GM18498 (cell line): Measurements from ENCODE around the gene HOXA4.

Source experiments
- ATAC-seq: cut with Tn5 transposase; IDR thresholded peaks from one replicate; pipeline ENCODE4 v1.9.1; 2021; ENCODE audit warnings: mild to moderate bottlenecking, moderate library complexity; ENCODE audit not compliant: unreplicated experiment

The HOXA4 gene

DNA sequence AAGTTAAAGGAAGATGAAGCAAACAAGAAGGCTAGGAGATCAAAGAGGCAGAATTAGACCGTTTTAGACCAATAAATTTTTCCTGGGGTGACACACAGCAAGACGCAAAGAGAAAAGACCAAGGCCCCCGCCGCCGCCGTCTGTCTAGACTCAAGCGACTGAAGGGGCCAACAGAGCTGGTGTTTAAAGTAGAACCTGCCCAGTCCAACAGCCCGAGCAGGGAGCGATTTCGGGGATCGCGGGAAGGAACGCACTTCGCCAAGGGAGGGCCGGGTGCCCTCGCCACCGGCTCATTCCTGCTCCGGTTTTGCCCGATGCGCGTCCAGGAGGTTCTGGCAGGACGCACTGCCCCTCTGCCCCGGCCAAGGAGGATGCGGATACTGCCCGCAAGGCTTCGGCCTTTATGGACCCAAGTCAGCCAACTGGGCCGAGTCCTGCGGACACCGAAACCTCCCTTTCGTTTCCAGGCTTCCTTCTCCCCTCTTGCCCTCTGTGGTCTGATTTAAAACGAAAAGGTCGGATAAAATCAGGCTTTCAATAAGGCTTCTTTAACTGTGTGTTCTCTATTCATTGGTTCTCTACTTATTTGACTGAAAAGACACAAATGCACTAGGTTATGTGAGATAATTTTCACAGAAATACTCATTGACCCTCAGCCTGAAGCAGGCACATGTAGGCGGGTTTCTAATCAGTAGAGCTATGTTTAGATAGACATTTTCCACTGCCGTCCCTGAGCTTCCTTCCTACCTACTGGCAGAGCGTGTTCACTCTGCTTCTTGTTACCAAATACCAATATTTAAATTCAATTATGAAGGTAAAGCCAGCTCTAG is 28.1 kb upstream of the HOXA4 start:
- ATAC-seq: no peak

DNA sequence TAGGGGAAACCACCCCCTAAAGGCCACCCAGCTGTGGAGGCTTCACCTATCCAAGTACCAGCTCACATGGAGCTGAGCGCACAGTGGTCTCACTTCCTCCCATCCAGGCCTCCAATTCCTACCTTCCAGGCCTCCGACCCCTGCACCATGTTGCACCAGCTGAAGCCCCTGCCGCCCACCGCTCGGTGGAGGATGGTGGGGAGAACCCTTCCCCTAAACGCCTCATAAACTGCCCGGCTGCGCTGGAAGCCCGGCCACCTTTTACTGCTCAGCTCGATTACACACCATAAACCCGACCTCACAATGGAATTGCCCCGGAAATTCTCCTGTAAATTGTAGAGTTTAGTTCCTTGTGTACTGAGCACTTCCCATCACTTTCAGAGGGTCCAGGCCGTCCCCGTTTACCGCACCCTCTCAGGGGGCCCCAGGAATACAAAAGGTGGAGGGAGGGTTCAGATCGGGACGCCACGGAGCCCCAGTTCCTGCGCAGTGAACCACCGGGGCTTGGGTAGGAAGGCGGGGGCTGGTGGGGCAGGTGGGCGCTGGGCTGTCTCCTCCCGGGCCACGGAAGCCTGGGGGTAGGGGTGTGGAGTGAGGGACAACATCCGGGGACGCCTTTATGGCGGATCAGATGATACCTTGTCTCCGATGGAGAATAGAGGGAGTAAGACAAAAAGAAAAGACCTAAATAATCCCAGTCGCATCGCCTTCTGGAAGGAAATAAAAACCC is 27.3 kb upstream of the HOXA4 start:
- no peak for ATAC-seq

GRCh38 chr7:27156916-27157701 is 26.6 kb upstream of the HOXA4 start:
- ATAC-seq: no peak

- no peak for ATAC-seq
These were observed 25.9 kb upstream of the HOXA4 start, which contains the start of gene HOXA7 for GRCh38 chr7:27156508-27156898. Gene HOXA7 (minus strand): TSS chr7:27156675. CDS start chr7:27156545, 130 bp downstream.

- ATAC-seq: no peak
These were observed 25.4 kb upstream of the HOXA4 start for GRCh38 chr7:27155816-27156507.

DNA sequence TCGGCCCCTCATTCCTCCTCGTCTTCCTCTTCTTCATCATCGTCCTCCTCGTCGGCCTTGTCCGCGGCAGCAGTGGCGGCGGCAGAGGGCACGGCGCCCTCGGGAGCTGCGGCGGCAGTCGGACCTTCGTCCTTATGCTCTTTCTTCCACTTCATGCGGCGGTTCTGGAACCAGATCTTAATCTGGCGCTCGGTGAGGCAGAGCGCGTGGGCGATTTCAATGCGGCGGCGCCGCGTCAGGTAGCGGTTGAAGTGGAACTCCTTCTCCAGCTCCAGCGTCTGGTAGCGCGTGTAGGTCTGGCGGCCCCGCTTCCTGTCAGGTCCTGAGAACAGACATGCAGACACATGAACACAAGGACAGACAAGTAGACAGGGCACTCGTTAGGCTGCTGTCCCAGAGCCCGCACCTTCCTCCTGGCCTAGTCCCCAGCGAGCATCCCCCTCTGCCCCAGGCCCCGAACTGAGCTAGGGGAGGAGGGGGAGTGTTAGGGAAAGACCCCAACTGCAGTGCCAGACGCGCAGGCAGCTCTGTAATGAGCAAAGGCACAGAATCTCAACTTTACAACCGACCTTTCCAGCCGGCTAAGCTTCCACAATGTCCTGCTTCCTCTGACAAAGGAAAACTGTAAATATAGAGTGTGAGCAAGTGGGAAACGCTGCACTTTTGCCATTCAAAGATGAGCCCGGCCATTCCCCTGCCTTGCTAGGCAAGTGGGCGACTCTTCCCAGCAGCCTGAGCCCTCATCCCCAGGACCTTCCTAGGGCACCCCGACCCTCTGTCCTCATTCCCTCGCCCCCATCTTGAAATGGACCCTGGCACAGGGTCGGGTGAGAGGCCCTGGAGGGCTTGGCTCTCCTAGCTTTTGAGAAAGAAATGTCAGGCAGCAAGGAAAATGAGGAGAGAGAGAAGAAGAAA is 24.6 kb upstream of the HOXA4 start:
- ATAC-seq: no peak

GRCh38 chr7:27154369-27154768 is 23.8 kb upstream of the HOXA4 start:
- no peak for ATAC-seq

DNA sequence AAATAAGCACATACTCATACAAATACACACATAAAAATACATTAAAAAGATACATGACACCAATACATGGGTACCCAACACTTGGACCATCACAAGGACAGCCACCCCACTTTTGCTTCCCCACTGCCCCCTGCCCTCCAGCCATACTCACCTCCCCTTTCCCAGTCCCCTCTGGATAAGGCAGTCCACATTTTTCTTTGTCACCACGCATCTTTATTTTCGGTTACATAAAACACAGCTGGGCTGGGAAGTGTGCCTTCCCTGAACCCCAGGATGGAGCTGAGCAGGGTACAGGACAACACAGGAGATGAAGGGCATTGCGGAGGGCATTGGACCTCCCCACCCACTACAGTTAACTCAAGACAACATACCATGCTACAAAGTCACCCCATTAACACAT is 23.0 kb upstream of the HOXA4 start:
- ATAC-seq: no peak

DNA sequence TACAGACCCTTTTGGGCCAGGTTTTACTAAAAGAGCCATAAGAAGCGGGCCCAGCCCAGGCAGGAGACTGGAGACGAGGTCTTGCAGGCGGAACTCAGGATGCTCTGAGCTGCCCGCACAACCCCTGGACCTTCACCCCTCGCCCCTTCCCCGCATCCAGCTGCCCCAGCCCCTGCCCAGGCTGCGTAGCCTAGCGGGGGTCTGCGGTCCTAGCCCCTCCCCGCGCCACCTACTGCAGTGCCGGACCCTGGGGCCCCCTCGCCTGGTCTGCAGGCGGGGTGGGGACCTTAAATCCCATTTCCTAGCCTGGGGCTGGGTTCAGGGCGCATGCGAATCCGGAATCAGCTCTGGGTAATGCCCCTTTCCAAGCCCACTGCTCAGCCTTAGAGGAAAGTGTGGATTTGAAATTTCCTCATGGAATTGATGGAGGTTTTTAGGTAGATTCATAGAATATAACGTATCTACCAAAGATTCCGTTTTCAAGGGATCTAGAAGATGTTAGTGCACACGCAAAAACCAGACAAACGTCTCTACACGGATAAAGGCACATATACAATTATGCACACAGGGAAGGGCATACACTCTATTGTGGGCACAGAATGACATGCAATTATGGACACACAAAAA is 22.4 kb upstream of the HOXA4 start:
- ATAC-seq: no peak

DNA sequence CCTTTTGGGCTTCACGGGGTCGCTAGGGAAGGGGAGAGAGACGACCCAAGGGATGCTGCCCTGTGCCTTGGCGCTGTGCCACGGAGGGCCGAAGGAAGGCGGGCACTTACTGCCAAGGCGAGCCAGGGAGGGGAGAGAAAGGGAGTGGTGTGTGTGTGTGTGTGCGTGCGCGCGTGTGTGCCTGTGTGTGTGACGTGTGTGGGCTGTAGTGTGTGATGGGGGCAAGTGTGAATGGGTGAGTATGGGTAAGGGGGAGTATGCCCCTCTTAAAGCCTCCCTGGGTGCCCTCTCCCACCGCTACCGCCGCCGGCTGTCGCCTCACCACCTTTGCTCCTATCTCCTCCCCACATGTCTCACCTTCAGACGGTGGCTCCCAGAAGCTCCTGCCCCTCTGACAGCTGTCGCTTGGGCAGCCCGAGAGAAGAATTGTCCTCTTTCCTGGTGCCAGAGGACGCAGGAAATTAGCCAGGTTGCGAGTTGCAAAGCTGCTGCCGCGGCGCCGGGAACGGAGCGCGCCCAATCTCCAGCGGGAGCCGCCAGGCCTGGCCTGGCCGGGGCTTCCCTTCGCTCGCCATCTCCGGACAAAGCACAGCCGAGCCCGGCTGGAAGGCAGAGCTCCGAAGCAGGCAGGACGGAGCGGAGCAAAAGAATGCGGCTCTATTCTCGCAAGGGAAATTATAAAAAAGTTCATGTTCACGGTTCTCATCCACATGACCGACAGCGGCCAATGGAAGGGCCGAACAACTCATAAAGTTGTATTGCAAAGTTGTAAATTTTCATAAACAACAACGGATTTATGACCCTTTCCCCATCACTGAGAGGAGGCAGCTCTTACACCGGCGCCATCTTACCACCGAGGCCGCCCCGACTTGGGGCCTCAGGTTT is 21.6 kb upstream of the HOXA4 start, which contains the start of gene HOXA3:
Gene HOXA3 (minus strand): TSS at position 653 of the 885 bp plus-strand sequence. CDS start 41,943 bp downstream, outside the sequence.
- ATAC-seq: no peak

GRCh38 chr7:27151341-27151930 is 20.9 kb upstream of the HOXA4 start:
- ATAC-seq: no peak

GRCh38 chr7:27150568-27151340 is 20.2 kb upstream of the HOXA4 start:
- peak; percentile 90 for ATAC-seq

DNA sequence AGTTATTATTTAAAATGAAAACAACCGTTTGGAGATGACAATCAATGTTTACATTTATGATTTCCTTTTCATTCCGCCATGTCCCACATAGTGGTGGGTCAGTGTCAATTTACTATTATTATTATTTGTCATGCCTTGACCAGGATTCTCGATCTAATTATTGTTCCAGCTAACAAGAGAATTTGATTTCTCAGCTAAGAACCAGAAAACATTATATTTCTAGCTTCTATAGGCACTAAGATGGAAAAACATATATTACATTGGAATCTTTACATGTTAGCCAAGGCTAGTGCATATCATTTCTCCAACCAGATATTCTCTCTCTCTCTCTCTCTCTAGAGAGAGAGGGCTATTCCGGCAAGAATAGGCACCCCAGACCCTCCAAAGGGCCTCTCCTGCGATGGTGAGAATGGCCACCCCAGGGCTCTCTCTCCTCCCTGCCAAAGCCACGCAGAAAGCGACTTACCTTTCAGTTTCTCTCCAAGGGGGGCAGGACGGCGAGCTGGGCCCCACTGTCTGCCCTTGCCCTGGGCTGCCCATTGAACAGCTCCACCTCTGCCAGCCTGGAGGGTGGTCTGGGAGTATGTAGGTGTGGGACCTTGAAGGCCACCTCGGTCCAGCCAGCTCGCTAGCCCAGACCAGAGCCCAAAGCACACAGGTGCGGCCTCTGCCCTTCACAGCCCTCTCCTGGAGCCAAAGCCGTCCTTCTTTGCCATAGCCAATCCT is 19.4 kb upstream of the HOXA4 start:
- ATAC-seq: no peak

DNA sequence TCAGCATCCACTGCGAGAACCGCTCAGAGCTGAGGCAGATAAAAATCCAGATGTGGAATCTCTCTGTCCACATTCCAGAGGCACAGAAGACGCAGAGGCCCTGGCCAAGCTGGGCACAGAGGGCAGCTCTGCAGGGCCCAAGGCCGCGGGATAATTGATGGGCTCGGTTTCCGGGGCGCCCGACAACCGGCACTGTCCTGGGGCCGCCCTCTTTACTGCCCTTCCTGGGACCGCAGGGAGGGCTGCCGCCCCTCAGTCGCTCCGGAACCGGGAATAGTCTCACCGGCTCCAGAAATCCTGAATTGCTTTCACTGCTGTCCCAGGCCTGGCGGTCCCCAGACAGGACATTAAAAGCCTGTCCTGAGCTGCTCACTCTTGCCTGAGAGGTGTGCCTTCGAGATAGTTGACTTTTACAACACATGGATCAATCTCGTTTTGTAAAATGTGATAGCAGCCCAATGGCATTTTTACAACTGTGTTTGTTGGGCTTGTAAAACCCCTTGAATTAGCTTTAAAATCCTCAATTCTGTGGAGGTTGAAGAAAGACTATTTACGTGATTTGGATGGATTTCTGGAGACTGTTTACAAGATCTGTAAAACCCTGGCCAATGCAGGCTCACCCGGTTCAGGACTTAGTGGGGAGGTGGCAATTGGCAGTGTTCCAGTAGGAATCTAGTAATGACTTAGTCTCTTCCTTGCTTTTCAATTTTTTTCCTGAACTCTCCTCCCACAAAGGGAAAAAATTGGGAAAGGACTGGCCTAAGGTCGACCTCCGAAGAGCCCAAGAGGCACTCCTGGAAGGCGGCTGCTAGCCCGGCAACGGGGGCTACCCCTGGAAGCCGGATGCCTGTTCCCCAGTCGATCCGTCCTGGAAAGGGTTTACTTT is 18.4 kb upstream of the HOXA4 start:
- no peak for ATAC-seq

GRCh38 chr7:27148031-27148755 is 17.6 kb upstream of the HOXA4 start:
- no peak for ATAC-seq
